A673 (cell line): ENCODE measurements around the gene POU3F1.

Source experiments
- EZH2 ChIP-seq: fragments of 200-600 bp; sonication (generic); IDR thresholded peaks from 2 replicates; pipeline ENCODE4 v1.6.1; 2017; ENCODE audit warnings: borderline replicate concordance, low read depth, mild to moderate bottlenecking, mixed read lengths, antibody characterized with exemption, low read length; ENCODE audit not compliant: poor library complexity, severe bottlenecking
- TF ChIP-seq, protein P1 (sequence below): fragments of 300-800, 200-600 bp; sonication (generic); conservative IDR thresholded peaks from 2 replicates; pipeline ENCODE4 v1.5.1; 2017; ENCODE audit warnings: low read depth, mild to moderate bottlenecking, antibody characterized with exemption, low read length, moderate library complexity, mixed read lengths

DNA sequence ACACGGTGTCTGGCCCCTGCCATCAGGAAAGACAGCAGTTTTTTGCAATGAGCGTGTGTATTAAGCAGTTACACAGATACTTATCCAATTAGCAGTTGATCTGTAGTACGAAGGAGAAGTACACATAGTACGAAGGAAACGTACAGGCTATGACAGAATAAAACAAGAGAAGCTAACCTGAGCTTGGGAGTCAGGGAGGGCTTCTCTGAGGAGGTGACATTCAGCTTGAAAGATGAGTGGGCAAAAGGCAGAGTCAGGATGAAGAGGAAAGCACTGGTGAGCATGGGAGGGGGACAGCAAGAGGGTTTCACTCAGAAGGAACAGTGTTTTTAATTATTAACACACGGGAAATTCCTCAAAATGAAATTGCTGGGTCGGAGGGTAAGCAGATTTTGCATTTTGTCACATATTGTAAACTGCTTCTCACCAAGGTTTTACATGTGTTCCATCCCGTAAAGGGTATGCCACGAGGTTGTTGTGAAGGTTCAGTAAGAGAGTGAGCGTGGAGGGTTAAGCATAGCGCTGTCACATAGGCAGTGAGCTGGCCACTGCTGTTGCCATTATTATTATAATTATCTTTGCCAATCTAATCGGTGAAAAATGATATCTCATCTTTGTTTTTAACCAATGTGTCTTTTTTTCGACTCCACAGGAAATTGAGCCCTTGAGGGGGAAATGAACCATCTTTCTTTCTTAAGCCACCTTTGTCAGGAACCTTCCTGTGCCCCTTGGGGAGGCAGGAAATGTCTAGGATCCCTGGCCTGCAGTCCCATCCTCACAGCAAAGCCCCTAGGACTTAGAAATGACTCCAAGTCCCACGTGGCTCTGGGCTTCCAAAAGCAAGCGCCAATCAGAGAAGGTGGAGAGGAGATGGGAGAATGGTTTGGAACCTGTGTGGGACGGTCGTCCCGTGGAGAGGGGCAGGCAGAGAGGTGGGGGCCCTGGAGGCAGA, 47.3 kb upstream of the POU3F1 start:
- TF ChIP-seq, protein P1, sequence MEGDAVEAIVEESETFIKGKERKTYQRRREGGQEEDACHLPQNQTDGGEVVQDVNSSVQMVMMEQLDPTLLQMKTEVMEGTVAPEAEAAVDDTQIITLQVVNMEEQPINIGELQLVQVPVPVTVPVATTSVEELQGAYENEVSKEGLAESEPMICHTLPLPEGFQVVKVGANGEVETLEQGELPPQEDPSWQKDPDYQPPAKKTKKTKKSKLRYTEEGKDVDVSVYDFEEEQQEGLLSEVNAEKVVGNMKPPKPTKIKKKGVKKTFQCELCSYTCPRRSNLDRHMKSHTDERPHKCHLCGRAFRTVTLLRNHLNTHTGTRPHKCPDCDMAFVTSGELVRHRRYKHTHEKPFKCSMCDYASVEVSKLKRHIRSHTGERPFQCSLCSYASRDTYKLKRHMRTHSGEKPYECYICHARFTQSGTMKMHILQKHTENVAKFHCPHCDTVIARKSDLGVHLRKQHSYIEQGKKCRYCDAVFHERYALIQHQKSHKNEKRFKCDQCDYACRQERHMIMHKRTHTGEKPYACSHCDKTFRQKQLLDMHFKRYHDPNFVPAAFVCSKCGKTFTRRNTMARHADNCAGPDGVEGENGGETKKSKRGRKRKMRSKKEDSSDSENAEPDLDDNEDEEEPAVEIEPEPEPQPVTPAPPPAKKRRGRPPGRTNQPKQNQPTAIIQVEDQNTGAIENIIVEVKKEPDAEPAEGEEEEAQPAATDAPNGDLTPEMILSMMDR = no peak
- no peak for TF ChIP-seq EZH2
